HepG2 (cell line): ENCODE results near the gene ZNF491. TPM values are rescaled to one million over a fixed set of nuclear protein-coding genes. Genes with fewer than 3 reads are reported as not detected.

Source experiments
- REL ChIP-seq: sonication (generic); formaldehyde crosslinking; conservative IDR thresholded peaks from 2 replicates; pipeline ENCODE4 v1.8.0; 2022; ENCODE audit warnings: mild to moderate bottlenecking, missing genetic modification reagents, moderate library complexity
- ZNF672 ChIP-seq: sonication (generic); formaldehyde crosslinking; IDR thresholded peaks from 2 replicates; pipeline ENCODE4 v1.8.1; 2022; ENCODE audit warnings: missing genetic modification reagents
- polyA plus RNA-seq, 8 experiments: library from polyadenylated mRNA; depleted of rRNA in 3 of 8; stranded (reverse) in 7 of 8; unstranded in 1 of 8; fragments of >200 nt; fragmentation: Illumina TruSeq in 4 of 8; extraction: Trizol in 4 of 8; gene quantifications; 2 replicates each; pipeline versions ENCODE4 v1.2.1 to v1.2.3, GENCODE V29; 2011 to 2016; ENCODE audit warnings: low read depth in 4 of 8, missing spikeins in 1 of 8, mixed read lengths in 1 of 8; ENCODE audit not compliant: insufficient read depth in 1 of 8
- total RNA-seq, 5 experiments: library from RNA; depleted of rRNA; stranded (reverse); fragments of >200 nt; fragmentation: Illumina TruSeq; extraction: Trizol; gene quantifications; 2 replicates each; pipeline ENCODE4 v1.2.3, GENCODE V29; 2016; ENCODE audit warnings: low read depth in 1 of 5
- TF ChIP-seq, protein P1 (sequence below): sonication (generic); formaldehyde crosslinking; IDR thresholded peaks from 2 replicates; pipeline ENCODE4 v1.4.0; 2020; ENCODE audit warnings: mild to moderate bottlenecking, missing genetic modification reagents, borderline replicate concordance
- TF ChIP-seq, protein P2 (sequence below): IDR thresholded peaks from 2 replicates; pipeline ENCODE4 v1.6.1; 2016; ENCODE audit warnings: low read depth, borderline replicate concordance
- TF ChIP-seq, protein P3 (sequence below): sonication (generic); formaldehyde crosslinking; IDR thresholded peaks from 2 replicates; pipeline ENCODE4; 2020; ENCODE audit warnings: missing genetic modification reagents, mild to moderate bottlenecking, borderline replicate concordance
- TF ChIP-seq, protein P4 (sequence below): sonication (generic); formaldehyde crosslinking; IDR thresholded peaks from 2 replicates; pipeline ENCODE4 v1.4.0; 2020; ENCODE audit warnings: missing genetic modification reagents
- TF ChIP-seq, protein P5 (sequence below): sonication (generic); formaldehyde crosslinking; conservative IDR thresholded peaks from 2 replicates; pipeline ENCODE4 v1.4.0; 2020; ENCODE audit warnings: mild to moderate bottlenecking, missing genetic modification reagents, moderate library complexity

Gene ZNF491
- total and polyA plus RNA-seq, 2 of the 13 experiments (the other 11 are each of a cell fraction or from before 2014, with no cell fraction given) = 0.57 to 2.2 TPM

DNA sequence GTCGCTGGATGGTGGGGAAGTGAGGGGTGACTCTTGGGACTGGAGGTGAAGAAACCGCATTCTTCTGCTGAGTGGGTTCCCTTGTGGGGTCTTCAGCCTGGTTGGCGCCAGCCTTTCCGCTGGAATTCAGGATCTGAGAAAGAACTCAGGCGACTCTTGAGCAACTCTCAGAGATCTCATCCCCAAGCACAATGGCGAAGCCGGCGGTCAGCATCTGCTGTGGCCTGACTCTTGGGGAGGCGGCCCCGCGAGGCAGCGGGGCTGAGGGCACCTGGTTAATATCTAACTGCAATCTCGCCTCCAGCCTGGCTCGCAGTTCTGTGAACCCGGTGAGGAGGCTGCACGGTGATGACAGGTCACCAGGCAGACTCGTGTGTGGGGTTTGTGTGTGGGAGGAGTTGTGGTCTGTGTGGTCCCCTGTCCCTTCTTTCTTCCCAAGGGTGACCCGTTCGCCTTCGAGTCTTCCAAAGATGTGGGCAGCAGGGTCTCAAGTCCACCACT is 30.6 kb upstream of the ZNF491 start (continued):
- TF ChIP-seq, protein P1, sequence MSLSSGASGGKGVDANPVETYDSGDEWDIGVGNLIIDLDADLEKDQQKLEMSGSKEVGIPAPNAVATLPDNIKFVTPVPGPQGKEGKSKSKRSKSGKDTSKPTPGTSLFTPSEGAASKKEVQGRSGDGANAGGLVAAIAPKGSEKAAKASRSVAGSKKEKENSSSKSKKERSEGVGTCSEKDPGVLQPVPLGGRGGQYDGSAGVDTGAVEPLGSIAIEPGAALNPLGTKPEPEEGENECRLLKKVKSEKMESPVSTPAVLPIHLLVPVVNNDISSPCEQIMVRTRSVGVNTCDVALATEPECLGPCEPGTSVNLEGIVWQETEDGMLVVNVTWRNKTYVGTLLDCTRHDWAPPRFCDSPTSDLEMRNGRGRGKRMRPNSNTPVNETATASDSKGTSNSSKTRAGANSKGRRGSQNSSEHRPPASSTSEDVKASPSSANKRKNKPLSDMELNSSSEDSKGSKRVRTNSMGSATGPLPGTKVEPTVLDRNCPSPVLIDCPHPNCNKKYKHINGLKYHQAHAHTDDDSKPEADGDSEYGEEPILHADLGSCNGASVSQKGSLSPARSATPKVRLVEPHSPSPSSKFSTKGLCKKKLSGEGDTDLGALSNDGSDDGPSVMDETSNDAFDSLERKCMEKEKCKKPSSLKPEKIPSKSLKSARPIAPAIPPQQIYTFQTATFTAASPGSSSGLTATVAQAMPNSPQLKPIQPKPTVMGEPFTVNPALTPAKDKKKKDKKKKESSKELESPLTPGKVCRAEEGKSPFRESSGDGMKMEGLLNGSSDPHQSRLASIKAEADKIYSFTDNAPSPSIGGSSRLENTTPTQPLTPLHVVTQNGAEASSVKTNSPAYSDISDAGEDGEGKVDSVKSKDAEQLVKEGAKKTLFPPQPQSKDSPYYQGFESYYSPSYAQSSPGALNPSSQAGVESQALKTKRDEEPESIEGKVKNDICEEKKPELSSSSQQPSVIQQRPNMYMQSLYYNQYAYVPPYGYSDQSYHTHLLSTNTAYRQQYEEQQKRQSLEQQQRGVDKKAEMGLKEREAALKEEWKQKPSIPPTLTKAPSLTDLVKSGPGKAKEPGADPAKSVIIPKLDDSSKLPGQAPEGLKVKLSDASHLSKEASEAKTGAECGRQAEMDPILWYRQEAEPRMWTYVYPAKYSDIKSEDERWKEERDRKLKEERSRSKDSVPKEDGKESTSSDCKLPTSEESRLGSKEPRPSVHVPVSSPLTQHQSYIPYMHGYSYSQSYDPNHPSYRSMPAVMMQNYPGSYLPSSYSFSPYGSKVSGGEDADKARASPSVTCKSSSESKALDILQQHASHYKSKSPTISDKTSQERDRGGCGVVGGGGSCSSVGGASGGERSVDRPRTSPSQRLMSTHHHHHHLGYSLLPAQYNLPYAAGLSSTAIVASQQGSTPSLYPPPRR = no peak
- TF ChIP-seq, protein P2, sequence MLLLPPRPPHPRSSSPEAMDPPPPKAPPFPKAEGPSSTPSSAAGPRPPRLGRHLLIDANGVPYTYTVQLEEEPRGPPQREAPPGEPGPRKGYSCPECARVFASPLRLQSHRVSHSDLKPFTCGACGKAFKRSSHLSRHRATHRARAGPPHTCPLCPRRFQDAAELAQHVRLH (CRISPR knock-in tag) = 0 out of 2 replicates have a peak, but pooled peaks have one; percentile 24
- TF ChIP-seq ZNF672 (CRISPR knock-in tag) (no peak), REL (CRISPR knock-in tag) (no peak)
- TF ChIP-seq, protein P3, sequence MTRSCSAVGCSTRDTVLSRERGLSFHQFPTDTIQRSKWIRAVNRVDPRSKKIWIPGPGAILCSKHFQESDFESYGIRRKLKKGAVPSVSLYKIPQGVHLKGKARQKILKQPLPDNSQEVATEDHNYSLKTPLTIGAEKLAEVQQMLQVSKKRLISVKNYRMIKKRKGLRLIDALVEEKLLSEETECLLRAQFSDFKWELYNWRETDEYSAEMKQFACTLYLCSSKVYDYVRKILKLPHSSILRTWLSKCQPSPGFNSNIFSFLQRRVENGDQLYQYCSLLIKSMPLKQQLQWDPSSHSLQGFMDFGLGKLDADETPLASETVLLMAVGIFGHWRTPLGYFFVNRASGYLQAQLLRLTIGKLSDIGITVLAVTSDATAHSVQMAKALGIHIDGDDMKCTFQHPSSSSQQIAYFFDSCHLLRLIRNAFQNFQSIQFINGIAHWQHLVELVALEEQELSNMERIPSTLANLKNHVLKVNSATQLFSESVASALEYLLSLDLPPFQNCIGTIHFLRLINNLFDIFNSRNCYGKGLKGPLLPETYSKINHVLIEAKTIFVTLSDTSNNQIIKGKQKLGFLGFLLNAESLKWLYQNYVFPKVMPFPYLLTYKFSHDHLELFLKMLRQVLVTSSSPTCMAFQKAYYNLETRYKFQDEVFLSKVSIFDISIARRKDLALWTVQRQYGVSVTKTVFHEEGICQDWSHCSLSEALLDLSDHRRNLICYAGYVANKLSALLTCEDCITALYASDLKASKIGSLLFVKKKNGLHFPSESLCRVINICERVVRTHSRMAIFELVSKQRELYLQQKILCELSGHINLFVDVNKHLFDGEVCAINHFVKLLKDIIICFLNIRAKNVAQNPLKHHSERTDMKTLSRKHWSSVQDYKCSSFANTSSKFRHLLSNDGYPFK (CRISPR knock-in tag) = no peak
- TF ChIP-seq, protein P4, sequence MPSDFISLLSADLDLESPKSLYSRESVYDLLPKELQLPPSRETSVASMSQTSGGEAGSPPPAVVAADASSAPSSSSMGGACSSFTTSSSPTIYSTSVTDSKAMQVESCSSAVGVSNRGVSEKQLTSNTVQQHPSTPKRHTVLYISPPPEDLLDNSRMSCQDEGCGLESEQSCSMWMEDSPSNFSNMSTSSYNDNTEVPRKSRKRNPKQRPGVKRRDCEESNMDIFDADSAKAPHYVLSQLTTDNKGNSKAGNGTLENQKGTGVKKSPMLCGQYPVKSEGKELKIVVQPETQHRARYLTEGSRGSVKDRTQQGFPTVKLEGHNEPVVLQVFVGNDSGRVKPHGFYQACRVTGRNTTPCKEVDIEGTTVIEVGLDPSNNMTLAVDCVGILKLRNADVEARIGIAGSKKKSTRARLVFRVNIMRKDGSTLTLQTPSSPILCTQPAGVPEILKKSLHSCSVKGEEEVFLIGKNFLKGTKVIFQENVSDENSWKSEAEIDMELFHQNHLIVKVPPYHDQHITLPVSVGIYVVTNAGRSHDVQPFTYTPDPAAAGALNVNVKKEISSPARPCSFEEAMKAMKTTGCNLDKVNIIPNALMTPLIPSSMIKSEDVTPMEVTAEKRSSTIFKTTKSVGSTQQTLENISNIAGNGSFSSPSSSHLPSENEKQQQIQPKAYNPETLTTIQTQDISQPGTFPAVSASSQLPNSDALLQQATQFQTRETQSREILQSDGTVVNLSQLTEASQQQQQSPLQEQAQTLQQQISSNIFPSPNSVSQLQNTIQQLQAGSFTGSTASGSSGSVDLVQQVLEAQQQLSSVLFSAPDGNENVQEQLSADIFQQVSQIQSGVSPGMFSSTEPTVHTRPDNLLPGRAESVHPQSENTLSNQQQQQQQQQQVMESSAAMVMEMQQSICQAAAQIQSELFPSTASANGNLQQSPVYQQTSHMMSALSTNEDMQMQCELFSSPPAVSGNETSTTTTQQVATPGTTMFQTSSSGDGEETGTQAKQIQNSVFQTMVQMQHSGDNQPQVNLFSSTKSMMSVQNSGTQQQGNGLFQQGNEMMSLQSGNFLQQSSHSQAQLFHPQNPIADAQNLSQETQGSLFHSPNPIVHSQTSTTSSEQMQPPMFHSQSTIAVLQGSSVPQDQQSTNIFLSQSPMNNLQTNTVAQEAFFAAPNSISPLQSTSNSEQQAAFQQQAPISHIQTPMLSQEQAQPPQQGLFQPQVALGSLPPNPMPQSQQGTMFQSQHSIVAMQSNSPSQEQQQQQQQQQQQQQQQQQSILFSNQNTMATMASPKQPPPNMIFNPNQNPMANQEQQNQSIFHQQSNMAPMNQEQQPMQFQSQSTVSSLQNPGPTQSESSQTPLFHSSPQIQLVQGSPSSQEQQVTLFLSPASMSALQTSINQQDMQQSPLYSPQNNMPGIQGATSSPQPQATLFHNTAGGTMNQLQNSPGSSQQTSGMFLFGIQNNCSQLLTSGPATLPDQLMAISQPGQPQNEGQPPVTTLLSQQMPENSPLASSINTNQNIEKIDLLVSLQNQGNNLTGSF = no peak
- TF ChIP-seq, protein P5, sequence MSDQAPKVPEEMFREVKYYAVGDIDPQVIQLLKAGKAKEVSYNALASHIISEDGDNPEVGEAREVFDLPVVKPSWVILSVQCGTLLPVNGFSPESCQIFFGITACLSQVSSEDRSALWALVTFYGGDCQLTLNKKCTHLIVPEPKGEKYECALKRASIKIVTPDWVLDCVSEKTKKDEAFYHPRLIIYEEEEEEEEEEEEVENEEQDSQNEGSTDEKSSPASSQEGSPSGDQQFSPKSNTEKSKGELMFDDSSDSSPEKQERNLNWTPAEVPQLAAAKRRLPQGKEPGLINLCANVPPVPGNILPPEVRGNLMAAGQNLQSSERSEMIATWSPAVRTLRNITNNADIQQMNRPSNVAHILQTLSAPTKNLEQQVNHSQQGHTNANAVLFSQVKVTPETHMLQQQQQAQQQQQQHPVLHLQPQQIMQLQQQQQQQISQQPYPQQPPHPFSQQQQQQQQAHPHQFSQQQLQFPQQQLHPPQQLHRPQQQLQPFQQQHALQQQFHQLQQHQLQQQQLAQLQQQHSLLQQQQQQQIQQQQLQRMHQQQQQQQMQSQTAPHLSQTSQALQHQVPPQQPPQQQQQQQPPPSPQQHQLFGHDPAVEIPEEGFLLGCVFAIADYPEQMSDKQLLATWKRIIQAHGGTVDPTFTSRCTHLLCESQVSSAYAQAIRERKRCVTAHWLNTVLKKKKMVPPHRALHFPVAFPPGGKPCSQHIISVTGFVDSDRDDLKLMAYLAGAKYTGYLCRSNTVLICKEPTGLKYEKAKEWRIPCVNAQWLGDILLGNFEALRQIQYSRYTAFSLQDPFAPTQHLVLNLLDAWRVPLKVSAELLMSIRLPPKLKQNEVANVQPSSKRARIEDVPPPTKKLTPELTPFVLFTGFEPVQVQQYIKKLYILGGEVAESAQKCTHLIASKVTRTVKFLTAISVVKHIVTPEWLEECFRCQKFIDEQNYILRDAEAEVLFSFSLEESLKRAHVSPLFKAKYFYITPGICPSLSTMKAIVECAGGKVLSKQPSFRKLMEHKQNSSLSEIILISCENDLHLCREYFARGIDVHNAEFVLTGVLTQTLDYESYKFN (CRISPR knock-in tag) = peak; percentile 42
